ENCODE data around the gene EIF2B4.

DNA sequence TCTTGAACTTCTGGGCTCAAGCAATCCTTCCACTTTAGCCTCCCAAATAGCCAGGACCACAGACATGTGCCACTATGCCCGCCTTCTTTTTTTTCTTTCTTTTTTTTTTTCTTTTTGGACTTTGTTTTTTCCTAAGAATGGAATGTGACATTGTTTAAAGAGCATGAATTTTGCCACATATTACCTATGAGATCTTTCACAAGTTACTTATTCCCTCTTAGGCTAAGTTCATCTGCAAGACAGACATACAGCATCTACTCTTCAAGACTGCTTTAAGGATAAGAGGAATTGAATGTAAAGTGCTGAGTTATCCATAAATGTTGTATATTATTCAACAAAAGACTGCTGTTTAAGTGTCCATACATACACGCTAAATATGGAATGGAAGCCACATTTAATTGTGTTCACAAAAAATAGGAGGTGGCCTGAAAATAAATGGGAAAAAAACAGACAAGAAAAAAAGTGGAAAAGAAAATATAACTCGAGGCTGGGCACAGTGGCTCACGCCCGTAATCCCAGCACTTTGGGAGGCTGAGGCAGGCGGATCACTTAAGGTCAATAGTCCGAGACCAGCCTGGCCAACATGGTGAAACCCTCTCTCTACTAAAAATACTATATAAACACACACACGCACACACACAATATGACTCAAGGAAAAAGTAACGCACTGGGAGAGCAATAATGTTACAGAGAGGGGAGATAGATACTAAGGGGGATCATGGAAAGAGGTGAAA, 42.4 kb upstream of the EIF2B4 start:
- no peak for TF ChIP-seq EZH2 (IDR thresholded peaks at IDR 0.05; ENCODE audit: low read depth)
- TF ChIP-seq CTCF (conservative IDR thresholded peaks at IDR 0.05) = no peak

Measured in PC-9 (cell line).